Measurements from ENCODE around the gene DLGAP1. TPM values are rescaled to one million over a fixed set of nuclear protein-coding genes. Genes with fewer than 3 reads are reported as not detected.
A peak's percentile ranks its signal among the peaks of the same experiment; 100 is the strongest.

The DLGAP1 gene
- total RNA-seq, 1 experiment from 2014 or later: 23.0 TPM

DNA sequence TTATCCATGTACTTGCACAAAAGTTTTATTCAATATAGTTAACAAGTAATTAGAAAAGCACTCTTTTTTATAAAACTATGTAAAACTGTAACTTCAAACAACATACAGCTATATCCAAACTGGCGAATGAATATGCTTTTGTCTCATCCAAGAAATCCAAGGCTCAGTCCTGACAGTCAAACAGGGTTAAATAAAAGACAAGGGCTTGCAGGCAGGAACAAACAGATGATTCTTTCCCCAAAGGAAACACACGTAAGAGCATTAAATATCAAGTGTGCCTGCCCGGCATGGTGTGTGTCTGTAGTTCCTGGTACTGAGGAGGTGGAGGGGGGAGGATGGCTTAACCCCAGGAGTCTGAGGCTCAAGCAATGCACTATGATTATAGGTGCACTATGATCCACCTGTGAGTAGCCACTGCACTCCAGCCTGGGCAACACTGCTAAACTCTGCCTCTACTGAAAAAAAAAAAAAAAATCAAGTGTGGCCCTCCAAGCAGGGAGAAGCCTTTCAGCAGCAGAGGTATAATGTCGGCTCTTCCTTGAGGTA lies 171.3 kb downstream of the DLGAP1 start:
- H3K27me3 Mint-ChIP-seq (ENCODE audit: low read depth): no peaks in the 10 kb centered on the region
- ChIA-PET POLR2A (interaction anchor here (0.7 kb wide), 1 partner anchor 176 kb away, joined by 4 read pairs; no protein-coding TSS in a partner anchor), CTCF (no interaction called here)
- 0 out of 2 replicates have a peak overlapping the region, but pooled peaks have one; percentile 30 for H3K27ac Mint-ChIP-seq
- no peak overlapping the region for H3K4me3 Mint-ChIP-seq
- ATAC-seq: peak; percentile 52
- H3K9me3 Mint-ChIP-seq: peaks cover 3% of the 10 kb centered on the region; the same call in 1 of the 2 replicates
- no peak for TF ChIP-seq CBFB (CRISPR knock-in tag; IDR thresholded peaks at IDR 0.05; ENCODE audit: low read depth)
- TF ChIP-seq IRF1 (CRISPR knock-in tag; IDR thresholded peaks at IDR 0.05): no peak
- TF ChIP-seq CDX4 (CRISPR knock-in tag; IDR thresholded peaks at IDR 0.05; ENCODE audit: borderline replicate concordance): no peak
- no peak for TF ChIP-seq ZNF416 (CRISPR knock-in tag; IDR thresholded peaks at IDR 0.05)
- no peak for TF ChIP-seq NFE2L1 (CRISPR knock-in tag; IDR thresholded peaks at IDR 0.05)
- TF ChIP-seq FOXK1 (CRISPR knock-in tag; IDR thresholded peaks at IDR 0.05): no peak
- no peak for TF ChIP-seq ELF4 (CRISPR knock-in tag; IDR thresholded peaks at IDR 0.05; ENCODE audit: low read depth)
- no peak for TF ChIP-seq NR2C2 (CRISPR knock-in tag; IDR thresholded peaks at IDR 0.05)
- no peak for TF ChIP-seq SMAD4 (CRISPR knock-in tag; IDR thresholded peaks at IDR 0.05)
- TF ChIP-seq SOX15 (CRISPR knock-in tag; IDR thresholded peaks at IDR 0.05): no peak
- no peak for TF ChIP-seq JUN (CRISPR knock-in tag; IDR thresholded peaks at IDR 0.05)
- peaks cover 3% of the 10 kb centered on the region for H3K36me3 Mint-ChIP-seq
- DNase-seq (ENCODE audit: low spot score): no peak
- H3K4me1 Mint-ChIP-seq: peaks cover 19% of the 10 kb centered on the region

- DNase-seq (ENCODE audit: low spot score) (no peak), ATAC-seq (no peak)
- no peak overlapping the region for H3K27ac Mint-ChIP-seq
- peaks cover 3% of the 10 kb centered on the region for H3K36me3 Mint-ChIP-seq
- no peaks in the 10 kb centered on the region for H3K27me3 Mint-ChIP-seq (ENCODE audit: low read depth)
- H3K9me3 Mint-ChIP-seq: peaks cover 3% of the 10 kb centered on the region; the same call in 1 of the 2 replicates
- peaks cover 19% of the 10 kb centered on the region for H3K4me1 Mint-ChIP-seq
- ChIA-PET CTCF (no interaction called here), POLR2A (no interaction called here)
- TF ChIP-seq SOX15 (CRISPR knock-in tag; IDR thresholded peaks at IDR 0.05): no peak
- TF ChIP-seq, protein P1, sequence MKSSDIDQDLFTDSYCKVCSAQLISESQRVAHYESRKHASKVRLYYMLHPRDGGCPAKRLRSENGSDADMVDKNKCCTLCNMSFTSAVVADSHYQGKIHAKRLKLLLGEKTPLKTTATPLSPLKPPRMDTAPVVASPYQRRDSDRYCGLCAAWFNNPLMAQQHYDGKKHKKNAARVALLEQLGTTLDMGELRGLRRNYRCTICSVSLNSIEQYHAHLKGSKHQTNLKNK (CRISPR knock-in tag; IDR thresholded peaks at IDR 0.05): no peak
- no peak for TF ChIP-seq E2F4 (CRISPR knock-in tag; IDR thresholded peaks at IDR 0.05; ENCODE audit: borderline replicate concordance, low read depth)
- TF ChIP-seq RORB (CRISPR knock-in tag; IDR thresholded peaks at IDR 0.05): no peak
- TF ChIP-seq MLX (CRISPR knock-in tag; IDR thresholded peaks at IDR 0.05): no peak
- TF ChIP-seq, protein P2, sequence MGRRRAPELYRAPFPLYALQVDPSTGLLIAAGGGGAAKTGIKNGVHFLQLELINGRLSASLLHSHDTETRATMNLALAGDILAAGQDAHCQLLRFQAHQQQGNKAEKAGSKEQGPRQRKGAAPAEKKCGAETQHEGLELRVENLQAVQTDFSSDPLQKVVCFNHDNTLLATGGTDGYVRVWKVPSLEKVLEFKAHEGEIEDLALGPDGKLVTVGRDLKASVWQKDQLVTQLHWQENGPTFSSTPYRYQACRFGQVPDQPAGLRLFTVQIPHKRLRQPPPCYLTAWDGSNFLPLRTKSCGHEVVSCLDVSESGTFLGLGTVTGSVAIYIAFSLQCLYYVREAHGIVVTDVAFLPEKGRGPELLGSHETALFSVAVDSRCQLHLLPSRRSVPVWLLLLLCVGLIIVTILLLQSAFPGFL (CRISPR knock-in tag; IDR thresholded peaks at IDR 0.05; ENCODE audit: borderline replicate concordance): no peak
- no peak overlapping the region for H3K4me3 Mint-ChIP-seq
These were observed 172.2 kb downstream of the DLGAP1 start for GRCh38 chr18:4282954-4283353.

GRCh38 chr18:4276953-4277585 lies 178.0 kb downstream of the DLGAP1 start:
- ChIA-PET CTCF (no interaction called here), POLR2A (no interaction called here)

More at GRCh38 chr18:4276953-4277585, 178.0 kb downstream of the DLGAP1 start:
- Mint-ChIP-seq H3K36me3 (no peaks in the 10 kb centered on the region), H3K4me1 (peaks cover 9% of the 10 kb centered on the region), H3K27ac (no peak overlapping the region), H3K9me3 (no peaks in the 10 kb centered on the region), H3K27me3 (ENCODE audit: low read depth) (no peaks in the 10 kb centered on the region), H3K4me3 (no peak overlapping the region)
- TF ChIP-seq ESRRA (CRISPR knock-in tag; IDR thresholded peaks at IDR 0.05; ENCODE audit: borderline replicate concordance) (no peak), EMX1 (CRISPR knock-in tag; IDR thresholded peaks at IDR 0.05) (no peak), ZNF219 (CRISPR knock-in tag; IDR thresholded peaks at IDR 0.05; ENCODE audit: borderline replicate concordance) (no peak), OVOL2 (CRISPR knock-in tag; IDR thresholded peaks at IDR 0.05; ENCODE audit: borderline replicate concordance) (no peak), CBFB (CRISPR knock-in tag; IDR thresholded peaks at IDR 0.05; ENCODE audit: low read depth) (no peak), JAZF1 (CRISPR knock-in tag; IDR thresholded peaks at IDR 0.05) (no peak)
- no peak for DNase-seq (ENCODE audit: low spot score)
- no peak for ATAC-seq

Data from WTC11 (cell line).